GM23338 (cell line): Measurements from ENCODE around the gene CTSW.

Source experiments
- CTCF ChIP-seq, 2 experiments: fragments of 200-600 bp in 1 of 2; sonication (generic) in 1 of 2; conservative IDR thresholded peaks; 2 replicates each; pipeline versions ENCODE4 v1.5.1 to v1.6.1; 2016 to 2017; ENCODE audit warnings: antibody characterized with exemption in 2 of 2, low read depth in 2 of 2, mild to moderate bottlenecking in 2 of 2, moderate library complexity in 1 of 2
- EZH2 ChIP-seq: fragments of 200-600 bp; sonication (generic); IDR thresholded peaks from one replicate; pipeline ENCODE4 v1.8.0; 2017; ENCODE audit warnings: antibody characterized with exemption, mild to moderate bottlenecking, low read depth; ENCODE audit not compliant: unreplicated experiment
- EZH2phosphoT487 ChIP-seq: fragments of 200-600 bp; sonication (generic); IDR thresholded peaks from one replicate; pipeline ENCODE4 v1.8.1; 2018; ENCODE audit warnings: antibody characterized with exemption; ENCODE audit not compliant: unreplicated experiment
- JUNB ChIP-seq: IDR thresholded peaks from one replicate; pipeline ENCODE4 v1.6.1; 2016; ENCODE audit warnings: antibody characterized with exemption; ENCODE audit not compliant: unreplicated experiment
- POLR2AphosphoS5 ChIP-seq: IDR thresholded peaks from 2 replicates; pipeline ENCODE4 v1.6.1; 2016; ENCODE audit warnings: antibody characterized with exemption, low read depth
- REST ChIP-seq: IDR thresholded peaks from one replicate; pipeline ENCODE4 v1.6.1; 2018; ENCODE audit warnings: antibody characterized with exemption; ENCODE audit not compliant: unreplicated experiment
- STAT1 ChIP-seq: IDR thresholded peaks from one replicate; pipeline ENCODE4 v1.6.1; 2016; ENCODE audit warnings: antibody characterized with exemption; ENCODE audit not compliant: unreplicated experiment
- ZNF331 ChIP-seq: fragments of 250-450 bp; sonication (Bioruptor Pico); IDR thresholded peaks from 2 replicates; pipeline ENCODE4 v1.5.0; 2020; ENCODE audit warnings: low read depth, mild to moderate bottlenecking, moderate library complexity
- ZNF462 ChIP-seq: fragments of 250-450 bp; sonication (Bioruptor Pico); IDR thresholded peaks from 2 replicates; pipeline ENCODE4 v1.5.0; 2020; ENCODE audit warnings: mild to moderate bottlenecking, moderate library complexity

- TF ChIP-seq CTCF (conservative IDR thresholded peaks at IDR 0.05; ENCODE audit: low read depth in 2 of 2) (peak; percentile 22 to 29; a peak in 3 of 4 replicates), EZH2 (no peak), POLR2AphosphoS5 (peak; percentile 92), EZH2phosphoT487 (no peak), JUNB (no peak), STAT1 (no peak), ZNF462 (no peak), REST (no peak), ZNF331 (CRISPR knock-in tag) (no peak)
Measured at GRCh38 chr11:65890324-65891218, 10.9 kb downstream of the CTSW start, which contains the start of gene CCDC85B.
